Activated naive CD8-positive, alpha-beta T cell treated with anti-CD3 and anti-CD28 coated beads, Interleukin-2, amount 50 U/mL, for 24 hours (primary cell): Measurements from ENCODE around the gene LUZP2.

Source experiments
- ATAC-seq: fragments of 150-1000 bp; cut with Tn5 transposase; one replicate; pipeline ENCODE4 v1.10.0; 2021
- DNase-seq: peaks from one replicate; pipeline ENCODE4 v3.0.0; 2021
- H3K27ac Mint-ChIP-seq: one replicate; pipeline ENCODE4 v1.8.0; 2021; ENCODE audit warnings: mild to moderate bottlenecking, mixed read lengths
- H3K27me3 Mint-ChIP-seq: one replicate; pipeline ENCODE4 v1.8.0; 2021; ENCODE audit warnings: mixed read lengths
- H3K36me3 Mint-ChIP-seq: one replicate; pipeline ENCODE4 v1.8.0; 2021; ENCODE audit warnings: low read depth, mixed read lengths
- H3K4me1 Mint-ChIP-seq: one replicate; pipeline ENCODE4 v1.8.0; 2021; ENCODE audit warnings: mixed read lengths
- H3K4me3 Mint-ChIP-seq: one replicate; pipeline ENCODE4 v1.8.0; 2021; ENCODE audit warnings: mild to moderate bottlenecking, moderate library complexity, mixed read lengths
- H3K9me3 Mint-ChIP-seq: one replicate; pipeline ENCODE4 v1.8.0; 2021; ENCODE audit warnings: mixed read lengths

Gene LUZP2

GRCh38 chr11:24496736-24497725 is at the start of gene LUZP2:
LUZP2 (plus strand) TSS chr11:24497053.
- ATAC-seq (peak; percentile 24), DNase-seq (no peak)
- Mint-ChIP-seq H3K9me3 (peaks cover 3% of the 10 kb centered on the region), H3K27ac (no peak within 1 kb of the TSS), H3K4me3 (no peak within 1 kb of the TSS), H3K36me3 (no peaks in the 10 kb centered on the region), H3K4me1 (no peaks in the 10 kb centered on the region), H3K27me3 (peaks cover 26% of the 10 kb centered on the region)

GRCh38 chr11:24453129-24453718 is 43.6 kb upstream of the LUZP2 start:
- no peak for DNase-seq
- H3K4me3 Mint-ChIP-seq = no peak overlapping the region
- no peak overlapping the region for H3K27ac Mint-ChIP-seq
- no peak for ATAC-seq
- H3K4me1 Mint-ChIP-seq = no peaks in the 10 kb centered on the region
- H3K9me3 Mint-ChIP-seq = peaks cover 12% of the 10 kb centered on the region
- H3K27me3 Mint-ChIP-seq = no peaks in the 10 kb centered on the region
- H3K36me3 Mint-ChIP-seq = no peaks in the 10 kb centered on the region

- ATAC-seq (no peak), DNase-seq (no peak)
- Mint-ChIP-seq H3K27me3 (no peaks in the 10 kb centered on the region), H3K4me3 (no peak overlapping the region), H3K36me3 (no peaks in the 10 kb centered on the region), H3K9me3 (peaks cover 19% of the 10 kb centered on the region), H3K27ac (no peak overlapping the region), H3K4me1 (no peaks in the 10 kb centered on the region)
Observed at GRCh38 chr11:24457985-24458384, 38.9 kb upstream of the LUZP2 start.

GRCh38 chr11:24470431-24470830 is 26.4 kb upstream of the LUZP2 start:
- DNase-seq = no peak

GRCh38 chr11:24471084-24471483 is 25.8 kb upstream of the LUZP2 start:
- no peak for DNase-seq
- ATAC-seq = no peak
- Mint-ChIP-seq H3K36me3 (no peaks in the 10 kb centered on the region), H3K27me3 (no peaks in the 10 kb centered on the region), H3K27ac (no peak overlapping the region), H3K4me3 (no peak overlapping the region), H3K4me1 (no peaks in the 10 kb centered on the region), H3K9me3 (peaks cover 9% of the 10 kb centered on the region)

More at GRCh38 chr11:24470431-24470830, 26.4 kb upstream of the LUZP2 start:
- ATAC-seq = no peak
- H3K36me3 Mint-ChIP-seq = no peaks in the 10 kb centered on the region
- no peaks in the 10 kb centered on the region for H3K27me3 Mint-ChIP-seq
- H3K4me1 Mint-ChIP-seq = no peaks in the 10 kb centered on the region
- H3K27ac Mint-ChIP-seq = no peak overlapping the region
- H3K4me3 Mint-ChIP-seq = no peak overlapping the region
- peaks cover 4% of the 10 kb centered on the region for H3K9me3 Mint-ChIP-seq

GRCh38 chr11:24478718-24479117 is 18.1 kb upstream of the LUZP2 start:
- H3K9me3 Mint-ChIP-seq = peaks cover 14% of the 10 kb centered on the region
- no peaks in the 10 kb centered on the region for H3K4me1 Mint-ChIP-seq
- H3K27ac Mint-ChIP-seq = no peak overlapping the region
- no peaks in the 10 kb centered on the region for H3K27me3 Mint-ChIP-seq
- no peaks in the 10 kb centered on the region for H3K36me3 Mint-ChIP-seq
- ATAC-seq (no peak), DNase-seq (no peak)
- no peak overlapping the region for H3K4me3 Mint-ChIP-seq

GRCh38 chr11:24489477-24489876 is 7.4 kb upstream of the LUZP2 start:
- H3K4me1 Mint-ChIP-seq = no peaks in the 10 kb centered on the region
- no peak for ATAC-seq
- no peak for DNase-seq
- H3K9me3 Mint-ChIP-seq = peaks cover 5% of the 10 kb centered on the region
- no peak overlapping the region for H3K27ac Mint-ChIP-seq
- no peaks in the 10 kb centered on the region for H3K36me3 Mint-ChIP-seq
- H3K4me3 Mint-ChIP-seq = no peak overlapping the region
- no peaks in the 10 kb centered on the region for H3K27me3 Mint-ChIP-seq

GRCh38 chr11:24496386-24496735 is 492 bp upstream of the LUZP2 start:
- Mint-ChIP-seq H3K36me3 (no peaks in the 10 kb centered on the region), H3K27me3 (peaks cover 26% of the 10 kb centered on the region), H3K4me1 (no peaks in the 10 kb centered on the region), H3K4me3 (no peak overlapping the region), H3K27ac (no peak overlapping the region), H3K9me3 (peaks cover 3% of the 10 kb centered on the region)
- ATAC-seq (no peak), DNase-seq (no peak)

GRCh38 chr11:24497831-24498230 is 978 bp downstream of the LUZP2 start:
- Mint-ChIP-seq H3K4me3 (no peak overlapping the region), H3K27me3 (peaks cover 26% of the 10 kb centered on the region), H3K9me3 (peaks cover 3% of the 10 kb centered on the region), H3K27ac (no peak overlapping the region), H3K36me3 (no peaks in the 10 kb centered on the region), H3K4me1 (no peaks in the 10 kb centered on the region)
- DNase-seq (no peak), ATAC-seq (no peak)

GRCh38 chr11:24502425-24502824 is 5.6 kb downstream of the LUZP2 start:
- H3K4me3 Mint-ChIP-seq = no peak overlapping the region
- no peaks in the 10 kb centered on the region for H3K4me1 Mint-ChIP-seq
- H3K27ac Mint-ChIP-seq = no peak overlapping the region
- no peaks in the 10 kb centered on the region for H3K36me3 Mint-ChIP-seq
- DNase-seq (no peak), ATAC-seq (no peak)
- H3K27me3 Mint-ChIP-seq = peaks cover 11% of the 10 kb centered on the region
- peaks cover 3% of the 10 kb centered on the region for H3K9me3 Mint-ChIP-seq

GRCh38 chr11:24509114-24509513 is 12.3 kb downstream of the LUZP2 start:
- DNase-seq (no peak), ATAC-seq (no peak)
- H3K27ac Mint-ChIP-seq = no peak overlapping the region
- H3K27me3 Mint-ChIP-seq = no peaks in the 10 kb centered on the region
- no peaks in the 10 kb centered on the region for H3K9me3 Mint-ChIP-seq
- H3K4me3 Mint-ChIP-seq = no peak overlapping the region
- no peaks in the 10 kb centered on the region for H3K4me1 Mint-ChIP-seq
- H3K36me3 Mint-ChIP-seq = no peaks in the 10 kb centered on the region

GRCh38 chr11:24511511-24511910 is 14.7 kb downstream of the LUZP2 start:
- Mint-ChIP-seq H3K4me3 (no peak overlapping the region), H3K4me1 (no peaks in the 10 kb centered on the region), H3K27me3 (no peaks in the 10 kb centered on the region), H3K27ac (no peak overlapping the region), H3K9me3 (peaks cover 2% of the 10 kb centered on the region), H3K36me3 (no peaks in the 10 kb centered on the region)
- DNase-seq (no peak), ATAC-seq (no peak)

- Mint-ChIP-seq H3K4me1 (no peaks in the 10 kb centered on the region), H3K9me3 (peaks cover 4% of the 10 kb centered on the region), H3K4me3 (no peak overlapping the region), H3K36me3 (no peaks in the 10 kb centered on the region), H3K27ac (no peak overlapping the region), H3K27me3 (no peaks in the 10 kb centered on the region)
- DNase-seq (no peak), ATAC-seq (no peak)
Observed at GRCh38 chr11:24513479-24514218, 16.8 kb downstream of the LUZP2 start.

- DNase-seq (no peak), ATAC-seq (no peak)
- Mint-ChIP-seq H3K4me1 (no peaks in the 10 kb centered on the region), H3K27me3 (no peaks in the 10 kb centered on the region), H3K36me3 (no peaks in the 10 kb centered on the region), H3K9me3 (peaks cover 4% of the 10 kb centered on the region), H3K4me3 (no peak overlapping the region), H3K27ac (no peak overlapping the region)
Observed at GRCh38 chr11:24514219-24514594, 17.4 kb downstream of the LUZP2 start.

- no peak for ATAC-seq
- no peaks in the 10 kb centered on the region for H3K36me3 Mint-ChIP-seq
- no peaks in the 10 kb centered on the region for H3K4me1 Mint-ChIP-seq
- no peaks in the 10 kb centered on the region for H3K27me3 Mint-ChIP-seq
- no peak overlapping the region for H3K27ac Mint-ChIP-seq
- H3K4me3 Mint-ChIP-seq = no peak overlapping the region
- H3K9me3 Mint-ChIP-seq = peaks cover 7% of the 10 kb centered on the region
- no peak for DNase-seq
Observed at GRCh38 chr11:24515632-24516031, 18.8 kb downstream of the LUZP2 start.
